OCI-LY1 (cell line): ENCODE data around the gene WHRN.

Experiments used
- H2AFZ ChIP-seq: fragments of 200-600 bp; sonication (generic), shearing (Covaris generic); 2 replicates; pipeline ENCODE4 v1.6.0; 2014; ENCODE audit warnings: antibody characterized with exemption, mild to moderate bottlenecking, low read length
- H3F3A ChIP-seq: fragments of 200-600 bp; sonication (generic), shearing (Covaris generic); 2 replicates; pipeline ENCODE4 v1.6.0; 2014; ENCODE audit warnings: mild to moderate bottlenecking, antibody characterized with exemption, low read length, moderate library complexity; ENCODE audit not compliant: insufficient read depth
- H3K27ac ChIP-seq: fragments of 200-600 bp; sonication (generic); 2 replicates; pipeline ENCODE4 v1.5.1; 2014; ENCODE audit warnings: low read length, mixed run types, mild to moderate bottlenecking, low read depth; ENCODE audit not compliant: poor library complexity, severe bottlenecking
- H3K27me3 ChIP-seq: fragments of 200-600 bp; sonication (generic); 2 replicates; pipeline ENCODE4 v1.6.0; 2014; ENCODE audit warnings: antibody characterized with exemption, mild to moderate bottlenecking, low read length, moderate library complexity; ENCODE audit not compliant: insufficient read depth
- H3K36me3 ChIP-seq: fragments of 200-600 bp; sonication (generic); 2 replicates; pipeline ENCODE4 v1.6.1; 2014; ENCODE audit warnings: mild to moderate bottlenecking, antibody characterized with exemption, low read length, moderate library complexity, mixed read lengths; ENCODE audit not compliant: insufficient read depth
- H3K4me1 ChIP-seq: fragments of 200-600 bp; sonication (generic); 2 replicates; pipeline ENCODE4 v1.5.1; 2014; ENCODE audit warnings: mild to moderate bottlenecking, low read length, moderate library complexity; ENCODE audit not compliant: insufficient read depth, severe bottlenecking
- H3K4me2 ChIP-seq: fragments of 200-600 bp; sonication (generic), shearing (Covaris generic); 2 replicates; pipeline ENCODE4 v1.6.1; 2014; ENCODE audit warnings: low read length
- H3K4me3 ChIP-seq: fragments of 200-600 bp; sonication (generic); 2 replicates; pipeline ENCODE4 v1.5.1; 2014; ENCODE audit warnings: low read length, low read depth, mild to moderate bottlenecking, mixed read lengths; ENCODE audit not compliant: poor library complexity, severe bottlenecking
- H3K79me2 ChIP-seq: fragments of 200-600 bp; shearing (Covaris generic); 2 replicates; pipeline ENCODE4 v1.6.1; 2016; ENCODE audit warnings: mixed run types, low read length, mixed read lengths; ENCODE audit not compliant: insufficient read depth
- H3K9ac ChIP-seq: fragments of 200-600 bp; sonication (generic), shearing (Covaris generic); 2 replicates; pipeline ENCODE4 v1.6.1; 2014; ENCODE audit warnings: mild to moderate bottlenecking, low read length, mixed read lengths
- H3K9me2 ChIP-seq: fragments of 200-600 bp; sonication (generic), shearing (Covaris generic); 2 replicates; pipeline ENCODE4 v1.6.1; 2014; ENCODE audit warnings: low read depth, mild to moderate bottlenecking, low read length, mixed read lengths
- H3K9me3 ChIP-seq: fragments of 200-600 bp; shearing (Covaris generic); 2 replicates; pipeline ENCODE4 v1.6.1; 2014; ENCODE audit warnings: low read length, mixed read lengths
- H4K20me1 ChIP-seq: fragments of 200-600 bp; sonication (generic), shearing (Covaris generic); 2 replicates; pipeline ENCODE4 v1.6.0; 2016; ENCODE audit warnings: mild to moderate bottlenecking, low read length; ENCODE audit not compliant: insufficient read depth
- EZH2 ChIP-seq: fragments of 200-600 bp; sonication (generic), shearing (Covaris generic); IDR thresholded peaks from 2 replicates; pipeline ENCODE4 v1.8.0; 2017; ENCODE audit warnings: borderline replicate concordance, mixed run types, mild to moderate bottlenecking, antibody characterized with exemption, low read length, moderate library complexity, mixed read lengths
- TF ChIP-seq, protein P1 (sequence below): fragments of 200-600 bp; sonication (generic), shearing (Covaris generic); IDR thresholded peaks from 2 replicates; pipeline ENCODE4 v1.5.1; 2017; ENCODE audit warnings: mild to moderate bottlenecking, antibody characterized with exemption, low read length, moderate library complexity, mixed read lengths

Gene WHRN

DNA sequence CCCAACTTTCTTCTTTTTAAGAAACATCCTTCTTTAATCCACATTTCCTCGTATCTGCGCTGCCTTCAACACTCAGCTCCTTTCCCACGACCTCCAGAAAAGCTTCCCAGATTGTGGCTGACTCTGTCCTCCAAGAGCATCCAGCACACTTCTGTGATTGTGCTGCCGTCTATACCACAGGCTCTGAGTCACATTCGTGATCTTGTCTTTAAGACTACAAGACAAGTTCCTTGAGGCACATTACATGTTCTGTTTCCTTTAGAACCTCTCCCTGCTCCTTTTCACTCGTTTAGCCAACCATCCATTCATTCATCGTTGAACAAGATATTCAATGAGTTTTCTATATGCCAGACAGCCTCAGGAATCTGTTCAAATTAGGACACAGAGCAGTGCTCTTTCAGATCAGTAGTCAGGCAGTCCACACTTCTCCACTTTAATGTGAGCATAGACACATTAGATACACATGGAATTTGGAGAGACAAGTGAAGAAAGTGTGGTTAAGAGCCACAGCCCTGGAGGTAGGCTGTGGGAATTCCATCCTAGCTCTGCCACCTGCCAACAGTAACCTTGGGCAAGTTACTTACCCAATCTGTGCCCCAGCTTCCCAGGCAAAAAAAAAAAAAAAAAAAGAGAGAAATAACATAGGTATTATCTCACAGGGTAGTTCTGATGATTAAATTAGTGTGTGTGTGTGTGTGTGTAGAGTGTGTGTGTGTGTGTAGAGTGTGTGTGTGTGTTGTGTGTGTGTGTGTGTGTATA is 18.9 kb downstream of the WHRN start:
- H3K36me3 ChIP-seq = no peaks in the 10 kb centered on the region
- H3K27me3 ChIP-seq = no peaks in the 10 kb centered on the region
- H4K20me1 ChIP-seq = no peaks in the 10 kb centered on the region
- H3K79me2 ChIP-seq = no peaks in the 10 kb centered on the region
- H3K4me1 ChIP-seq = no peaks in the 10 kb centered on the region
- H3K4me2 ChIP-seq = no peak overlapping the region
- no peak overlapping the region for H2AFZ ChIP-seq
- H3K9ac ChIP-seq = no peak overlapping the region
- TF ChIP-seq, protein P1, sequence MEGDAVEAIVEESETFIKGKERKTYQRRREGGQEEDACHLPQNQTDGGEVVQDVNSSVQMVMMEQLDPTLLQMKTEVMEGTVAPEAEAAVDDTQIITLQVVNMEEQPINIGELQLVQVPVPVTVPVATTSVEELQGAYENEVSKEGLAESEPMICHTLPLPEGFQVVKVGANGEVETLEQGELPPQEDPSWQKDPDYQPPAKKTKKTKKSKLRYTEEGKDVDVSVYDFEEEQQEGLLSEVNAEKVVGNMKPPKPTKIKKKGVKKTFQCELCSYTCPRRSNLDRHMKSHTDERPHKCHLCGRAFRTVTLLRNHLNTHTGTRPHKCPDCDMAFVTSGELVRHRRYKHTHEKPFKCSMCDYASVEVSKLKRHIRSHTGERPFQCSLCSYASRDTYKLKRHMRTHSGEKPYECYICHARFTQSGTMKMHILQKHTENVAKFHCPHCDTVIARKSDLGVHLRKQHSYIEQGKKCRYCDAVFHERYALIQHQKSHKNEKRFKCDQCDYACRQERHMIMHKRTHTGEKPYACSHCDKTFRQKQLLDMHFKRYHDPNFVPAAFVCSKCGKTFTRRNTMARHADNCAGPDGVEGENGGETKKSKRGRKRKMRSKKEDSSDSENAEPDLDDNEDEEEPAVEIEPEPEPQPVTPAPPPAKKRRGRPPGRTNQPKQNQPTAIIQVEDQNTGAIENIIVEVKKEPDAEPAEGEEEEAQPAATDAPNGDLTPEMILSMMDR = no peak
- no peak for TF ChIP-seq EZH2
- no peaks in the 10 kb centered on the region for H3K9me3 ChIP-seq
- no peak overlapping the region for H3K27ac ChIP-seq
- H3K4me3 ChIP-seq = no peak overlapping the region
- H3K9me2 ChIP-seq = no peaks in the 10 kb centered on the region
- H3F3A ChIP-seq = no peaks in the 10 kb centered on the region

DNA sequence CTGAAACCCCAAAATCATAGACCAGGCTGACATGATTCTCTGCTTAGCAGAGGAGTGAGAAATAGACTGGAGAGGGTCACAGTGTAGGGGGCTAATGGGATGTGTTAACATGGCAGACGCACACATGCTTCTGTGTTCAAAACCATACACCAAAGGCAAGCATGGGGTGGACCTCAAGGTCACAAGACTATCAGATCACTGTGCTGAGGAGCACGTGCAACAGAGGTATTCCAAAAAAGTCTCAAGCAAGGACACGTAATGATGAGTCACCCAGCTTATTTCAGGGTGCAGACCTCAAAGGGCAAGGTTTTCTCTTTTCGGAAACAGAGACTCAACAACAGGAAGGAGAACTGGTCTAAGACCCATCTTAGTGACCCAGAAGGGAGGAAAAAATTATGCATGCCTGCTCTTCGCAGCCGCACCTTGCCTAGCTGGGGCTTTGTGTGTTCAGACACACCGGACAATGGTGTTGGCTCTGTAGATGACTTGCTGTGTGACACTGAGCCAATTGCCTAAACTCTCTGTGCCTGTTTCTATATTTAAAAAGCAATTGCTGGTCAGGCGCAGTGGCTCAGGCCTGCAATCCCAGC is 20.3 kb downstream of the WHRN start:
- Histone ChIP-seq H3K4me1 (no peaks in the 10 kb centered on the region), H3K79me2 (no peaks in the 10 kb centered on the region), H3K9ac (no peak overlapping the region), H3K9me2 (no peaks in the 10 kb centered on the region), H3F3A (no peaks in the 10 kb centered on the region), H3K27me3 (no peaks in the 10 kb centered on the region; the same call in 1 of the 2 replicates), H3K4me2 (no peak overlapping the region), H3K9me3 (no peaks in the 10 kb centered on the region), H4K20me1 (no peaks in the 10 kb centered on the region), H2AFZ (no peak overlapping the region), H3K27ac (no peak overlapping the region), H3K36me3 (no peaks in the 10 kb centered on the region), H3K4me3 (no peak overlapping the region)
- TF ChIP-seq, protein P1 = no peak
- TF ChIP-seq EZH2 = no peak

DNA sequence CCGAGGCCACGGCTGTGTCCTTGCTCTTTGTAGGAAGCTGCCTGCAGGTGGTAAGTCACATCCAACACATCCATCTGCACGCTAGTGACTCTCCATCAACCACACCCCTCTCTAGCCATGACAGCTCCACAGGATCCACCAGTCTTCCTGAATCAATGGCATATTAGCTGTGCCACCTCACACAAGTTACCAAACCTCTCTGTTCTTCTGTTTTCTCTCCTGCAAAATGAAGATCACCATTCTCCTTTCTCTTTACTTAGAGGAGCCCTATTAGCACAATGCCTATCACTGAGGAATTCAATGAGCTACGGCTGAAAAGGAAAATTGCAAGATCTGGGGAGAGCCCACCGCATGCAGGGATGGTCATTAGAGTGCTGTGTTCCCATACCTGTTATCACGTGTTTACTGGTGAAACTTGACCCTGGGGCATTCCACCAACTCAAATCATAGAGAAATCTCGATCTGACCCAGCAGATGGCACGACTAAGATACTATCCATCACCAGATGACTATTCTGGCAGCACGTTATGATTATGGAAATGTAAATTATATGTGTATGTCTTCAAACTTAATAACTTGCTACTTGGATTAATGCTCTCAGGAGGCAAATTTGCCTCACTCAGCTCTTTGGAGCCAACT is 20.9 kb downstream of the WHRN start:
- no peak overlapping the region for H3K4me2 ChIP-seq
- no peaks in the 10 kb centered on the region for H3F3A ChIP-seq

More for the DNA sequence above, 20.9 kb downstream of the WHRN start:
- Histone ChIP-seq H3K9ac (no peak overlapping the region), H3K4me1 (no peaks in the 10 kb centered on the region), H3K36me3 (no peaks in the 10 kb centered on the region), H2AFZ (no peak overlapping the region), H4K20me1 (no peaks in the 10 kb centered on the region), H3K9me2 (no peaks in the 10 kb centered on the region), H3K27ac (no peak overlapping the region), H3K79me2 (no peaks in the 10 kb centered on the region), H3K27me3 (no peaks in the 10 kb centered on the region; the same call in 1 of the 2 replicates), H3K4me3 (no peak overlapping the region), H3K9me3 (no peaks in the 10 kb centered on the region)
- no peak for TF ChIP-seq EZH2
- TF ChIP-seq, protein P1 = no peak
